IPS-18a (cell line): ENCODE measurements around the gene PRDM4.
"Not testable (repeated sequence)": the region's sequence is repeated elsewhere in the genome, so short reads cannot be mapped to it uniquely, and the experiment has no call there.

Experiments
- H3K27ac ChIP-seq: one replicate; pipeline ENCODE4 v1.5.1; 2013; ENCODE audit warnings: low read length
- H3K27me3 ChIP-seq: one replicate; pipeline ENCODE4 v1.6.1; 2013; ENCODE audit warnings: mild to moderate bottlenecking, low read length; ENCODE audit not compliant: control insufficient read depth, insufficient read depth
- H3K36me3 ChIP-seq: one replicate; pipeline ENCODE4 v1.6.1; 2013; ENCODE audit warnings: low read depth, low read length; ENCODE audit not compliant: control insufficient read depth
- H3K4me1 ChIP-seq: one replicate; pipeline ENCODE4 v1.6.1; 2013; ENCODE audit warnings: low read depth, low read length; ENCODE audit not compliant: control insufficient read depth
- H3K4me3 ChIP-seq: one replicate; pipeline ENCODE4 v1.5.1; 2013; ENCODE audit warnings: low read length
- H3K9ac ChIP-seq: one replicate; pipeline ENCODE4 v1.6.1; 2013; ENCODE audit warnings: mild to moderate bottlenecking, low read length, moderate library complexity
- H3K9me3 ChIP-seq: one replicate; pipeline ENCODE4 v1.6.1; 2013; ENCODE audit warnings: low read depth, low read length; ENCODE audit not compliant: control insufficient read depth

Gene PRDM4

GRCh38 chr12:107730618-107731341 lies 30.2 kb downstream of the PRDM4 start:
- H3K4me3 ChIP-seq, result no peak overlapping the region

GRCh38 chr12:107727742-107728141 lies 33.2 kb downstream of the PRDM4 start:
- not testable (repeated sequence) for H3K36me3 ChIP-seq, H3K4me3 ChIP-seq, H3K27ac ChIP-seq, H3K27me3 ChIP-seq, H3K4me1 ChIP-seq, H3K9me3 ChIP-seq, H3K9ac ChIP-seq

More at GRCh38 chr12:107730618-107731341, 30.2 kb downstream of the PRDM4 start:
- no peak overlapping the region for H3K9ac ChIP-seq
- H3K9me3 ChIP-seq, result no peaks in the 10 kb centered on the region
- peaks cover 18% of the 10 kb centered on the region for H3K36me3 ChIP-seq
- H3K27ac ChIP-seq, result no peak overlapping the region
- H3K4me1 ChIP-seq, result no peaks in the 10 kb centered on the region
- H3K27me3 ChIP-seq, result no peaks in the 10 kb centered on the region

- H3K27ac ChIP-seq, result not testable (repeated sequence)
Measured at GRCh38 chr12:107727327-107727726, 33.6 kb downstream of the PRDM4 start.

GRCh38 chr12:107718606-107719005 lies 42.3 kb downstream of the PRDM4 start:
- no peaks in the 10 kb centered on the region for H3K4me1 ChIP-seq
- H3K27ac ChIP-seq, result no peak overlapping the region
- no peak overlapping the region for H3K9ac ChIP-seq
- H3K27me3 ChIP-seq, result no peaks in the 10 kb centered on the region
- H3K4me3 ChIP-seq, result no peak overlapping the region
- H3K9me3 ChIP-seq, result no peaks in the 10 kb centered on the region
- H3K36me3 ChIP-seq, result peaks cover 11% of the 10 kb centered on the region

More at GRCh38 chr12:107727327-107727726, 33.6 kb downstream of the PRDM4 start:
- not testable (repeated sequence) for H3K9me3 ChIP-seq, H3K27me3 ChIP-seq, H3K4me3 ChIP-seq, H3K4me1 ChIP-seq, H3K9ac ChIP-seq, H3K36me3 ChIP-seq

GRCh38 chr12:107715780-107716179 lies 45.2 kb downstream of the PRDM4 start:
- Histone ChIP-seq H3K4me3 (no peak overlapping the region), H3K4me1 (no peaks in the 10 kb centered on the region), H3K36me3 (peaks cover 37% of the 10 kb centered on the region), H3K9ac (no peak overlapping the region), H3K27me3 (no peaks in the 10 kb centered on the region), H3K27ac (no peak overlapping the region), H3K9me3 (no peaks in the 10 kb centered on the region)

- H3K9ac ChIP-seq, H3K9me3 ChIP-seq, H3K4me1 ChIP-seq, H3K4me3 ChIP-seq, H3K27ac ChIP-seq, H3K27me3 ChIP-seq: not testable (repeated sequence)
- H3K36me3 ChIP-seq, result peaks cover 66% of the 10 kb centered on the region
Measured at GRCh38 chr12:107705522-107705921, 55.4 kb downstream of the PRDM4 start.

GRCh38 chr12:107704041-107704440 lies 56.9 kb downstream of the PRDM4 start:
- Histone ChIP-seq H3K36me3 (peaks cover 67% of the 10 kb centered on the region), H3K4me1 (no peaks in the 10 kb centered on the region), H3K27ac (no peak overlapping the region), H3K9ac (no peak overlapping the region), H3K4me3 (no peak overlapping the region), H3K27me3 (no peaks in the 10 kb centered on the region), H3K9me3 (no peaks in the 10 kb centered on the region)

GRCh38 chr12:107702106-107702505 lies 58.8 kb downstream of the PRDM4 start:
- no peaks in the 10 kb centered on the region for H3K4me1 ChIP-seq
- H3K4me3 ChIP-seq, result no peak overlapping the region
- peaks cover 73% of the 10 kb centered on the region for H3K36me3 ChIP-seq
- H3K27ac ChIP-seq, result no peak overlapping the region
- no peaks in the 10 kb centered on the region for H3K9me3 ChIP-seq
- H3K27me3 ChIP-seq, result no peaks in the 10 kb centered on the region
- no peak overlapping the region for H3K9ac ChIP-seq

GRCh38 chr12:107695772-107696171 lies 65.2 kb downstream of the PRDM4 start:
- H3K27ac ChIP-seq, H3K4me3 ChIP-seq, H3K9ac ChIP-seq, H3K27me3 ChIP-seq, H3K9me3 ChIP-seq, H3K4me1 ChIP-seq: not testable (repeated sequence)
- H3K36me3 ChIP-seq, result peaks cover 83% of the 10 kb centered on the region

GRCh38 chr12:107685360-107686248 lies 75.3 kb downstream of the PRDM4 start, which contains the start of gene PWP1:
Gene PWP1 (plus strand): TSS chr12:107685799. CDS start chr12:107685900, 101 bp downstream.
- peak within 1 kb of the TSS; percentile 87 for H3K27ac ChIP-seq
- H3K36me3 ChIP-seq, result peaks cover 18% of the 10 kb centered on the region
- H3K9me3 ChIP-seq, result no peaks in the 10 kb centered on the region
- H3K4me3 ChIP-seq, result peak within 1 kb of the TSS; percentile 89
- H3K9ac ChIP-seq, result peak within 1 kb of the TSS; percentile 97
- H3K27me3 ChIP-seq, result no peaks in the 10 kb centered on the region
- peaks cover 4% of the 10 kb centered on the region for H3K4me1 ChIP-seq

- Histone ChIP-seq H3K27me3 (no peaks in the 10 kb centered on the region), H3K9ac (peak overlapping the region; percentile 97), H3K36me3 (peaks cover 14% of the 10 kb centered on the region), H3K4me3 (peak overlapping the region; percentile 89), H3K27ac (peak overlapping the region; percentile 87), H3K4me1 (peaks cover 4% of the 10 kb centered on the region), H3K9me3 (no peaks in the 10 kb centered on the region)
Measured at GRCh38 chr12:107684990-107685359, 76.0 kb downstream of the PRDM4 start.
